Measurements from ENCODE around the gene P4HA2. TPM values are rescaled to one million over a fixed set of nuclear protein-coding genes. Genes with fewer than 3 reads are reported as not detected.

Gene P4HA2
- total RNA-seq, 2 experiments from 2014 or later = not detected

DNA sequence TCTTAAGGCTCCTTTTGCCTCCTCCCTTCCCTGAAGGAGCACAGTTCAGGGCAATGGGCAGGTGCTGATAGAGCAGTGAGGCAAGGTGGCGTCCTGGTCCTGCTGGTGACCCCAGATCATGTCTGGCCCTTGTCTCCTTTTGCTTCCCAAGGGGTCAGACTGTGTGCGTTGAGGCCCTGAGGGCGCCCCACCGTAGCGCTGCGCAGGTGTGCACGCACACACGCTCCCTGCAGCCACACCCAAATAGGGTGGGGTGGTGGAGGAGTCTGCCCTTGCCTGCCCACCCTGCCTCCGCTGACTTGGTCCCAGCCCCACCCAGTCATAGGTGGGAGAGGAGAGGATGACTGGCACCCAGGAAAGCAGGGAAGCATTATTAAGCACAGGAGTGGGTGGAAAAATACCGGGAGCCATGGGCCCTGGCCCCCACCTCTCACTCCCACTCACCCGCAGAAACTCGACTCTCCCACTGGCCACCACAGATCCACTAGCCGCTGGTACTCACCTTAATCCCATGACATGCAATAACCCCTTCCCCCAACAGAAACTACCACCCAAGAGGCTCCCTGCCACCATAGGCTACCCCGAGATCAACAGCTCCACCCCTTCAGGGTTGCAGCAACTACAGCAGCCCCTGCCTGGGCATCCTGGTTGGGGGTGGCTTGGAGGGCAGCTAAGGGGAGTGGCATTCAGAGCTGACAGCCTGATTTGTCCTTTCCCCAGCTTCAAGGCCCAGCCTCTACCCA, 46.6 kb upstream of the P4HA2 start:
- peaks cover 31% of the 10 kb centered on the region for H3K27me3 Mint-ChIP-seq
- H3K4me3 Mint-ChIP-seq = no peak overlapping the region
- peaks cover 11% of the 10 kb centered on the region for H3K4me1 Mint-ChIP-seq (ENCODE audit: low read depth)
- H3K9me3 ChIP-seq (ENCODE audit: control insufficient read depth in 1 of 2, insufficient read depth in 1 of 2, low read length in 2 of 2) = peaks cover 0 to 6% of the 10 kb centered on the region in 2 experiments
- H3K36me3 Mint-ChIP-seq (ENCODE audit: low read depth) = no peaks in the 10 kb centered on the region
- no peaks in the 10 kb centered on the region for H3K36me3 ChIP-seq (ENCODE audit: insufficient read depth, low read length)
- no peak for DNase-seq
- no peak overlapping the region for H3K27ac ChIP-seq (ENCODE audit: low read depth in 1 of 2, low read length in 2 of 2)
- no peaks in the 10 kb centered on the region for H3K9me3 Mint-ChIP-seq
- TF ChIP-seq, protein P1, sequence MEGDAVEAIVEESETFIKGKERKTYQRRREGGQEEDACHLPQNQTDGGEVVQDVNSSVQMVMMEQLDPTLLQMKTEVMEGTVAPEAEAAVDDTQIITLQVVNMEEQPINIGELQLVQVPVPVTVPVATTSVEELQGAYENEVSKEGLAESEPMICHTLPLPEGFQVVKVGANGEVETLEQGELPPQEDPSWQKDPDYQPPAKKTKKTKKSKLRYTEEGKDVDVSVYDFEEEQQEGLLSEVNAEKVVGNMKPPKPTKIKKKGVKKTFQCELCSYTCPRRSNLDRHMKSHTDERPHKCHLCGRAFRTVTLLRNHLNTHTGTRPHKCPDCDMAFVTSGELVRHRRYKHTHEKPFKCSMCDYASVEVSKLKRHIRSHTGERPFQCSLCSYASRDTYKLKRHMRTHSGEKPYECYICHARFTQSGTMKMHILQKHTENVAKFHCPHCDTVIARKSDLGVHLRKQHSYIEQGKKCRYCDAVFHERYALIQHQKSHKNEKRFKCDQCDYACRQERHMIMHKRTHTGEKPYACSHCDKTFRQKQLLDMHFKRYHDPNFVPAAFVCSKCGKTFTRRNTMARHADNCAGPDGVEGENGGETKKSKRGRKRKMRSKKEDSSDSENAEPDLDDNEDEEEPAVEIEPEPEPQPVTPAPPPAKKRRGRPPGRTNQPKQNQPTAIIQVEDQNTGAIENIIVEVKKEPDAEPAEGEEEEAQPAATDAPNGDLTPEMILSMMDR (IDR thresholded peaks at IDR 0.05) = no peak
- H3K27ac Mint-ChIP-seq = no peak overlapping the region
- ChIA-PET POLR2A (interaction anchor here (0.5 kb wide), 1 partner anchor 14 kb away, joined by 4 read pairs; no protein-coding TSS in a partner anchor), CTCF (no interaction called here)
- ATAC-seq (ENCODE audit: poor library complexity) = no peak
- H3K4me3 ChIP-seq (ENCODE audit: low read length) = no peak overlapping the region
- H3K4me1 ChIP-seq (ENCODE audit: insufficient read depth, low read length) = peaks cover 15% of the 10 kb centered on the region
- H3K27me3 ChIP-seq (ENCODE audit: control insufficient read depth in 1 of 2, insufficient read depth in 2 of 2, low read length in 2 of 2) = no peaks in the 10 kb centered on the region
- intact Hi-C loops (cut with DNase I, micrococcal nuclease) = no loop called here

DNA sequence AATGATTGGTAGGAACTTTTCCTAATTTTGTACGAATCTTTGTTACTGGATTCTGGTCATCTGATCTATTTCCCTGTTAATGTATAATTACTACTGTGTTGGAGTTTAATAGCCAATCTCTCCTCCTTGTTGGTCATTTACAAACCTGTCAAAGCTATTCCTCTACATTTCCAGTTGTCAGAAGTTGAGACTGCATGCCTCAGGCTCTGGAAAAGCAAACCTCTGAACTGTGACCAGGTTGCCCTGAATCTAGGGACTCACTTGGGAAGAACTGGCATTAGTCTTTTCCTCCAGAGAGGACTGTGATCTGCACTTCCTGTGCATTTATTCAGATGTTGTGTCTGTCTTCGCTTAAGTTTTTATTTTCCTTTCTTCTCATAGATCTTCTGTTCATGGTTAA, 46.0 kb upstream of the P4HA2 start:
- CTCF ChIA-PET = interaction anchor here (1.7 kb wide), 1 partner anchor 94 kb away, joined by 7 read pairs; no protein-coding TSS in a partner anchor
- Histone ChIP-seq H3K4me3 (ENCODE audit: low read length) (no peak overlapping the region), H3K27me3 (ENCODE audit: control insufficient read depth in 1 of 2, insufficient read depth in 2 of 2, low read length in 2 of 2) (no peaks in the 10 kb centered on the region), H3K4me1 (ENCODE audit: insufficient read depth, low read length) (peaks cover 15% of the 10 kb centered on the region), H3K9me3 (ENCODE audit: control insufficient read depth in 1 of 2, insufficient read depth in 1 of 2, low read length in 2 of 2) (peaks cover 0 to 6% of the 10 kb centered on the region in 2 experiments), H3K27ac (ENCODE audit: low read depth in 1 of 2, low read length in 2 of 2) (no peak overlapping the region), H3K36me3 (ENCODE audit: insufficient read depth, low read length) (no peaks in the 10 kb centered on the region)
- intact Hi-C loops (cut with DNase I, micrococcal nuclease) = loop anchor here (1.0 kb wide), 2 partner anchors 227 to 228 kb away; no protein-coding TSS in a partner anchor
- DNase-seq (no peak), ATAC-seq (ENCODE audit: poor library complexity) (no peak)
- Mint-ChIP-seq H3K9me3 (no peaks in the 10 kb centered on the region), H3K27me3 (peaks cover 31% of the 10 kb centered on the region), H3K4me3 (no peak overlapping the region), H3K36me3 (ENCODE audit: low read depth) (no peaks in the 10 kb centered on the region), H3K4me1 (ENCODE audit: low read depth) (peaks cover 11% of the 10 kb centered on the region), H3K27ac (no peak overlapping the region)
- POLR2A ChIA-PET = no interaction called here
- TF ChIP-seq, protein P1 (IDR thresholded peaks at IDR 0.05) = no peak

DNA sequence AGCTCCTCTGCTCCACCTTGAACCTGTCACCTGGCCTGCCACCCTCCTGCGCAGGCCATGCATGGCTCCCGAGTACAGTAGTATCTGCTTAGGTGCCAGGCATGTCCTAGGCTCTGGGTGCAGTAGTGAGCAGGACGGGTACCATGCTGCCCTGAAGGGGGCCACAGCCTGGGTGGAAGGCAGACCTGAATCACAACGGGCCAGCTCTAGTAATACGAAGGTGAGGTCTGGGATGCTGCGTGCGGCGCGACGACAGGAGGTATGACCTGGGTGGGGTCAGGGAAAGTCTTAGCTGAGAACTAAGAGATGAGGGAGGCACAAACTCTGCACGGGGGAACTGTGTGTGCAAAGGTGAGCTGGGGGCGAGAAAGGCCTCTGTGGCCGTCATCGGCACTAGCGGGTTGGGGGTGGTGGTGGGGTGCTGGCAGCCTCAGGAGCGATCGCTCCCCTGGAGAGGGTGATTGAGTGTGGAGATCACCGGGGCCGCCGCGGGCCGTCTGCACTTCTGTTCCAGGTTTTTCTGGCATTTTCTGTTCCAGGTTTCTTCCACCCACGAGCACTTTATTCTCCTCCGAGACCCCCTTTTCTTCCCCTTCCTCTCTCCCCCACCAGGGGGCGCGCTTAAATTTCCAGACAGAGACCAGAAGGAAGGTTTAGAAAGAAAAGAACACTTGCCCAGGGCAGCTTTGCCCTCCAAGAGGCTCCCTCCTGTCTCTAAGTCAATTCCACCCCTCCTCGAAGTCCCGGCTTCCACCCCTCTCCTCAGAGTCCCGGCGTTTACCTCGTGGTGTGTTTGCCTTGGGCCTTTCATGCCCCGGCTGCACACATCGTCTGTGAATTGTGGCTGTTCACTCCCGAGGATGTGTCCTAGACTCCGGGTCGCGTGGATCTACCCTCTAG, 44.9 kb upstream of the P4HA2 start:
- ATAC-seq (ENCODE audit: poor library complexity) (no peak), DNase-seq (peak in 13 of 14 experiments; percentile 48 to 77 (median 61))
- Histone ChIP-seq H3K4me1 (ENCODE audit: insufficient read depth, low read length) (peaks cover 15% of the 10 kb centered on the region), H3K27ac (ENCODE audit: low read depth in 1 of 2, low read length in 2 of 2) (no peak overlapping the region), H3K4me3 (ENCODE audit: low read length) (no peak overlapping the region), H3K27me3 (ENCODE audit: control insufficient read depth in 1 of 2, insufficient read depth in 2 of 2, low read length in 2 of 2) (no peaks in the 10 kb centered on the region), H3K9me3 (ENCODE audit: control insufficient read depth in 1 of 2, insufficient read depth in 1 of 2, low read length in 2 of 2) (peaks cover 0 to 6% of the 10 kb centered on the region in 2 experiments), H3K36me3 (ENCODE audit: insufficient read depth, low read length) (no peaks in the 10 kb centered on the region)
- Mint-ChIP-seq H3K27ac (no peak overlapping the region), H3K4me3 (no peak overlapping the region), H3K9me3 (no peaks in the 10 kb centered on the region), H3K27me3 (peaks cover 31% of the 10 kb centered on the region), H3K4me1 (ENCODE audit: low read depth) (peaks cover 11% of the 10 kb centered on the region), H3K36me3 (ENCODE audit: low read depth) (no peaks in the 10 kb centered on the region)
- intact Hi-C loops (cut with DNase I, micrococcal nuclease) = loop anchor here (1.0 kb wide), 2 partner anchors 228 to 229 kb away; no protein-coding TSS in a partner anchor
- TF ChIP-seq, protein P1 (IDR thresholded peaks at IDR 0.05) = peak; percentile 77
- POLR2A ChIA-PET = no interaction called here
- CTCF ChIA-PET = interaction anchor here (1.5 to 1.8 kb wide), 3 partner anchors 21 to 95 kb away, joined by 3 to 7 read pairs (median 6); no protein-coding TSS in a partner anchor
